Nephron (organoid): ENCODE measurements around the gene MYO16.

Experiments used
- H3K27ac Mint-ChIP-seq, 3 experiments: 2 replicates each; pipeline ENCODE4 v1.8.0; 2020; ENCODE audit warnings: mixed read lengths in 3 of 3, mild to moderate bottlenecking in 2 of 3, moderate library complexity in 1 of 3
- H3K27me3 Mint-ChIP-seq: 2 replicates; pipeline ENCODE4 v1.8.0; 2021; ENCODE audit warnings: low read depth, mild to moderate bottlenecking, moderate library complexity, mixed read lengths
- H3K36me3 Mint-ChIP-seq: 2 replicates; pipeline ENCODE4 v1.8.0; 2020; ENCODE audit warnings: low read depth, mixed read lengths
- H3K4me1 Mint-ChIP-seq: 2 replicates; pipeline ENCODE4 v1.8.0; 2020; ENCODE audit warnings: mixed read lengths
- H3K4me3 Mint-ChIP-seq, 3 experiments: 2 replicates each; pipeline ENCODE4 v1.8.0; 2020; ENCODE audit warnings: mild to moderate bottlenecking in 3 of 3, mixed read lengths in 3 of 3, moderate library complexity in 2 of 3
- H3K9me3 Mint-ChIP-seq: 2 replicates; pipeline ENCODE4 v1.8.0; 2020; ENCODE audit warnings: mixed read lengths
- TF ChIP-seq, protein P1 (sequence below), 3 experiments: fragments of 200-600 bp; sonication (generic); IDR thresholded peaks; one replicate each; pipeline ENCODE4 v1.5.0; 2021; ENCODE audit warnings: antibody characterized with exemption in 3 of 3; ENCODE audit not compliant: unreplicated experiment in 3 of 3

MYO16 gene

GRCh38 chr13:108830916-108831315, 201.5 kb downstream of the MYO16 start:
- peaks cover 10% of the 10 kb centered on the region for H3K9me3 Mint-ChIP-seq
- no peaks in the 10 kb centered on the region for H3K27me3 Mint-ChIP-seq
- H3K4me3 Mint-ChIP-seq, result no peak overlapping the region
- peaks cover 6% of the 10 kb centered on the region for H3K36me3 Mint-ChIP-seq
- peaks cover 6% of the 10 kb centered on the region for H3K4me1 Mint-ChIP-seq
- no peak overlapping the region for H3K27ac Mint-ChIP-seq
- TF ChIP-seq, protein P1, sequence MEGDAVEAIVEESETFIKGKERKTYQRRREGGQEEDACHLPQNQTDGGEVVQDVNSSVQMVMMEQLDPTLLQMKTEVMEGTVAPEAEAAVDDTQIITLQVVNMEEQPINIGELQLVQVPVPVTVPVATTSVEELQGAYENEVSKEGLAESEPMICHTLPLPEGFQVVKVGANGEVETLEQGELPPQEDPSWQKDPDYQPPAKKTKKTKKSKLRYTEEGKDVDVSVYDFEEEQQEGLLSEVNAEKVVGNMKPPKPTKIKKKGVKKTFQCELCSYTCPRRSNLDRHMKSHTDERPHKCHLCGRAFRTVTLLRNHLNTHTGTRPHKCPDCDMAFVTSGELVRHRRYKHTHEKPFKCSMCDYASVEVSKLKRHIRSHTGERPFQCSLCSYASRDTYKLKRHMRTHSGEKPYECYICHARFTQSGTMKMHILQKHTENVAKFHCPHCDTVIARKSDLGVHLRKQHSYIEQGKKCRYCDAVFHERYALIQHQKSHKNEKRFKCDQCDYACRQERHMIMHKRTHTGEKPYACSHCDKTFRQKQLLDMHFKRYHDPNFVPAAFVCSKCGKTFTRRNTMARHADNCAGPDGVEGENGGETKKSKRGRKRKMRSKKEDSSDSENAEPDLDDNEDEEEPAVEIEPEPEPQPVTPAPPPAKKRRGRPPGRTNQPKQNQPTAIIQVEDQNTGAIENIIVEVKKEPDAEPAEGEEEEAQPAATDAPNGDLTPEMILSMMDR (IDR thresholded peaks at IDR 0.05; ENCODE audit: unreplicated experiment in 3 of 3), result no peak

GRCh38 chr13:108833531-108833930, 204.1 kb downstream of the MYO16 start:
- Mint-ChIP-seq H3K4me3 (no peak overlapping the region), H3K4me1 (no peaks in the 10 kb centered on the region), H3K36me3 (peaks cover 6% of the 10 kb centered on the region), H3K27ac (no peak overlapping the region), H3K27me3 (no peaks in the 10 kb centered on the region), H3K9me3 (peaks cover 10% of the 10 kb centered on the region)
- TF ChIP-seq, protein P1 (IDR thresholded peaks at IDR 0.05; ENCODE audit: unreplicated experiment in 3 of 3), result no peak

DNA sequence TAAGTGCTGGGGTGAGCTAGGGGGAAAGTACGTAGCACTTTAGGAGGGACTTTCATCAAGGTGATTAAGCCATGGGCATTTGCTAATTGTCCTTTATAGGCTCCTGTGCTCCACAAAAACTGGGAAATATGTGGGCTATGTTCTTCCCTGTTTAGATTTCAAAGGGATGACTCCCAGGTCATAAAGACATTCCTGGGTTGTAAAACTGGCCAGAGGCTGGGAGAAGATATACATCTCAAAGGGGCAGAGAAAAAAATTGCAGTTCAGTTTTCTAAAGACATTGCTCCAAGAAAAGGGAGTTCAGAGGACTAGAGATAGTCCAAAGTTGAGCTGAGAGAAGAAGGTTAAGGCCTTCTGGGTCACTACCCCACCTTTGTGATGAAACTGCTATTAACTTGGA, 204.8 kb downstream of the MYO16 start:
- H3K4me3 Mint-ChIP-seq, result no peak overlapping the region
- peaks cover 9% of the 10 kb centered on the region for H3K9me3 Mint-ChIP-seq
- H3K27me3 Mint-ChIP-seq, result no peaks in the 10 kb centered on the region
- H3K36me3 Mint-ChIP-seq, result peaks cover 6% of the 10 kb centered on the region
- TF ChIP-seq, protein P1 (IDR thresholded peaks at IDR 0.05; ENCODE audit: unreplicated experiment in 3 of 3), result no peak
- no peaks in the 10 kb centered on the region for H3K4me1 Mint-ChIP-seq
- peak overlapping the region in 1 of 3 experiments; percentile 23 for H3K27ac Mint-ChIP-seq

GRCh38 chr13:108835083-108835482, 205.7 kb downstream of the MYO16 start:
- TF ChIP-seq, protein P1 (IDR thresholded peaks at IDR 0.05; ENCODE audit: unreplicated experiment in 3 of 3), result no peak
- Mint-ChIP-seq H3K36me3 (peaks cover 3% of the 10 kb centered on the region), H3K27ac (no peak overlapping the region), H3K4me3 (no peak overlapping the region), H3K4me1 (no peaks in the 10 kb centered on the region), H3K27me3 (no peaks in the 10 kb centered on the region), H3K9me3 (peaks cover 4% of the 10 kb centered on the region)

GRCh38 chr13:108850691-108851090, 221.3 kb downstream of the MYO16 start:
- Mint-ChIP-seq H3K36me3 (no peaks in the 10 kb centered on the region), H3K27ac (peak overlapping the region; percentile 6 to 70 (median 54)), H3K9me3 (no peaks in the 10 kb centered on the region), H3K4me3 (no peak overlapping the region), H3K27me3 (peaks cover 4% of the 10 kb centered on the region), H3K4me1 (peaks cover 19% of the 10 kb centered on the region)
- TF ChIP-seq, protein P1 (IDR thresholded peaks at IDR 0.05; ENCODE audit: unreplicated experiment in 3 of 3), result no peak

- H3K4me1 Mint-ChIP-seq, result peaks cover 19% of the 10 kb centered on the region
- no peaks in the 10 kb centered on the region for H3K36me3 Mint-ChIP-seq
- H3K9me3 Mint-ChIP-seq, result no peaks in the 10 kb centered on the region
- TF ChIP-seq, protein P1 (IDR thresholded peaks at IDR 0.05; ENCODE audit: unreplicated experiment in 3 of 3), result no peak
- peaks cover 4% of the 10 kb centered on the region for H3K27me3 Mint-ChIP-seq
- H3K4me3 Mint-ChIP-seq, result no peak overlapping the region
- H3K27ac Mint-ChIP-seq, result peak overlapping the region in 1 of 3 experiments; percentile 7
Measured at GRCh38 chr13:108851660-108852059, 222.2 kb downstream of the MYO16 start.
